Smooth muscle cell (in vitro differentiated cells): Measurements from ENCODE around the gene PRKCE. TPM values are rescaled to one million over a fixed set of nuclear protein-coding genes. Genes with fewer than 3 reads are reported as not detected.

Experiments used
- DNase-seq: peaks from one replicate; lab custom pipeline; 2025; ENCODE audit not compliant: unreplicated experiment; lab: John Stamatoyannopoulos, UW
- H2AFZ ChIP-seq: fragments of 200-600 bp; sonication (generic); 2 replicates; pipeline ENCODE4 v1.6.0; 2016; ENCODE audit warnings: antibody characterized with exemption, low read depth, mild to moderate bottlenecking
- H3F3A ChIP-seq: fragments of 200-600 bp; sonication (generic); 2 replicates; pipeline ENCODE4 v1.6.0; 2017; ENCODE audit warnings: antibody characterized with exemption, low read depth
- H3K27ac ChIP-seq: fragments of 200-600 bp; sonication (generic); 2 replicates; pipeline ENCODE4 v1.5.1; 2016; ENCODE audit warnings: low read depth, mild to moderate bottlenecking
- H3K27me3 ChIP-seq: fragments of 200-600 bp; sonication (generic); 2 replicates; pipeline ENCODE4 v1.6.1; 2016; ENCODE audit warnings: low read depth, mild to moderate bottlenecking
- H3K36me3 ChIP-seq: fragments of 200-600 bp; sonication (generic); 2 replicates; pipeline ENCODE4 v1.5.1; 2016; ENCODE audit warnings: low read depth
- H3K4me1 ChIP-seq: fragments of 200-600 bp; sonication (generic); 2 replicates; pipeline ENCODE4 v1.5.1; 2016; ENCODE audit warnings: low read depth
- H3K4me2 ChIP-seq: fragments of 200-600 bp; sonication (generic); 2 replicates; pipeline ENCODE4 v1.6.0; 2016; ENCODE audit warnings: mild to moderate bottlenecking
- H3K4me3 ChIP-seq: fragments of 200-600 bp; sonication (generic); 2 replicates; pipeline ENCODE4 v1.5.1; 2016; ENCODE audit warnings: mild to moderate bottlenecking
- H3K79me2 ChIP-seq: fragments of 200-600 bp; sonication (generic); 2 replicates; pipeline ENCODE4 v1.6.0; 2016; ENCODE audit warnings: low read depth, mild to moderate bottlenecking
- H3K9ac ChIP-seq: fragments of 200-600 bp; sonication (generic); 2 replicates; pipeline ENCODE4 v1.6.0; 2016; ENCODE audit warnings: low read depth
- H3K9me3 ChIP-seq: fragments of 200-600 bp; sonication (generic); replicated peaks from 2 replicates; pipeline ENCODE4 v1.5.1; 2016; ENCODE audit warnings: low read depth
- H4K20me1 ChIP-seq: fragments of 200-600 bp; sonication (generic); 2 replicates; pipeline ENCODE4 v1.6.0; 2016; ENCODE audit warnings: low read depth
- WGBS: methylation state at CpG from one replicate; pipeline ENCODE4 v1.1.7; 2016; ENCODE audit warnings: low lambda C conversion rate; 5-methylcytosine and 5-hydroxymethylcytosine counted together
- polyA plus RNA-seq: library from polyadenylated mRNA; unstranded; fragments of >200 nt; fragmentation: Nextera tagmentation; extraction: Ambion mirVana; gene quantifications from 2 replicates; pipeline ENCODE4 v1.2.1, GENCODE V29; 2016
- total RNA-seq: library from RNA; depleted of rRNA; stranded (reverse); fragments of >200 nt; gene quantifications from 2 replicates; pipeline ENCODE4 v1.2.3, GENCODE V29; 2014
- TF ChIP-seq, protein P1 (sequence below): fragments of 200-600 bp; sonication (generic); IDR thresholded peaks from 2 replicates; pipeline ENCODE4 v1.5.1; 2017; ENCODE audit warnings: borderline replicate concordance, mild to moderate bottlenecking, antibody characterized with exemption; ENCODE audit not compliant: insufficient read depth, poor library complexity, severe bottlenecking

The PRKCE gene
- total and polyA plus RNA-seq, 2 experiments from 2014 or later: 20.6 to 29.1 TPM

GRCh38 chr2:46045888-46046287 is 394.4 kb downstream of the PRKCE start:
- Histone ChIP-seq H3K4me1 (peaks cover 4% of the 10 kb centered on the region), H3K4me3 (no peak overlapping the region), H3K9ac (no peak overlapping the region), H3K9me3 (no peaks in the 10 kb centered on the region), H3K27me3 (no peaks in the 10 kb centered on the region), H3F3A (no peaks in the 10 kb centered on the region), H3K27ac (no peak overlapping the region), H2AFZ (no peak overlapping the region), H3K36me3 (no peaks in the 10 kb centered on the region), H3K79me2 (no peaks in the 10 kb centered on the region), H4K20me1 (no peaks in the 10 kb centered on the region), H3K4me2 (no peak overlapping the region)
- TF ChIP-seq, protein P1, sequence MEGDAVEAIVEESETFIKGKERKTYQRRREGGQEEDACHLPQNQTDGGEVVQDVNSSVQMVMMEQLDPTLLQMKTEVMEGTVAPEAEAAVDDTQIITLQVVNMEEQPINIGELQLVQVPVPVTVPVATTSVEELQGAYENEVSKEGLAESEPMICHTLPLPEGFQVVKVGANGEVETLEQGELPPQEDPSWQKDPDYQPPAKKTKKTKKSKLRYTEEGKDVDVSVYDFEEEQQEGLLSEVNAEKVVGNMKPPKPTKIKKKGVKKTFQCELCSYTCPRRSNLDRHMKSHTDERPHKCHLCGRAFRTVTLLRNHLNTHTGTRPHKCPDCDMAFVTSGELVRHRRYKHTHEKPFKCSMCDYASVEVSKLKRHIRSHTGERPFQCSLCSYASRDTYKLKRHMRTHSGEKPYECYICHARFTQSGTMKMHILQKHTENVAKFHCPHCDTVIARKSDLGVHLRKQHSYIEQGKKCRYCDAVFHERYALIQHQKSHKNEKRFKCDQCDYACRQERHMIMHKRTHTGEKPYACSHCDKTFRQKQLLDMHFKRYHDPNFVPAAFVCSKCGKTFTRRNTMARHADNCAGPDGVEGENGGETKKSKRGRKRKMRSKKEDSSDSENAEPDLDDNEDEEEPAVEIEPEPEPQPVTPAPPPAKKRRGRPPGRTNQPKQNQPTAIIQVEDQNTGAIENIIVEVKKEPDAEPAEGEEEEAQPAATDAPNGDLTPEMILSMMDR: no peak
- no peak for DNase-seq

- Histone ChIP-seq H4K20me1 (no peaks in the 10 kb centered on the region), H2AFZ (no peak overlapping the region), H3K4me1 (peaks cover 4% of the 10 kb centered on the region), H3F3A (no peaks in the 10 kb centered on the region), H3K4me3 (no peak overlapping the region), H3K79me2 (no peaks in the 10 kb centered on the region), H3K9me3 (peaks cover 2% of the 10 kb centered on the region), H3K27me3 (no peaks in the 10 kb centered on the region), H3K9ac (no peak overlapping the region), H3K27ac (no peak overlapping the region), H3K4me2 (no peak overlapping the region), H3K36me3 (peaks cover 2% of the 10 kb centered on the region)
- WGBS: 79% methylated on average over 5 of the region's 5 CpGs
- no peak for DNase-seq
- TF ChIP-seq, protein P1: no peak
These were observed 395.8 kb downstream of the PRKCE start for GRCh38 chr2:46047290-46047689.

DNA sequence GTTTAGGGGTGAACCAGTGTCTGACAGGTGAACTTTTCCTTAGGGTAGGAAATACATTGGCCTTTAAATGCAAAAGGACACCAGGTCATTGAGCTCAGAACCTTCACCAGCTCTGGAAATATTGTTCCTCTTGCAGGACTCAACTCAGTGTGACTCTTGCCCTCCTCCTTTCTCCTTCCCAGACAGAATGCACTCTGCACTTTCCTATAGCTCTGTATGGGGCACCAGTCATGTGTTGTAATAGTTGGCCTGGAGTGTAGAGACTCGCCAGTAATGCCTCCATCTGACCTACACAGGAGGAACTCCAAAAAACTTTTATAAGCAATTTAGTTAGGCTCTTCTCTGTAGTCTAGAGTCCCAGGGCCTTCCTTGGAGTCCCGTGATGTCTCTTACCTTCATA is 397.2 kb downstream of the PRKCE start:
- WGBS: 96% methylated on average over 2 of the region's 2 CpGs
- no peak for DNase-seq
- peaks cover 4% of the 10 kb centered on the region for H3K4me1 ChIP-seq
- no peak overlapping the region for H3K4me2 ChIP-seq
- H3K27me3 ChIP-seq: no peaks in the 10 kb centered on the region
- TF ChIP-seq, protein P1: no peak
- peaks cover 4% of the 10 kb centered on the region for H3K9me3 ChIP-seq
- no peak overlapping the region for H3K9ac ChIP-seq
- H3K36me3 ChIP-seq: peaks cover 6% of the 10 kb centered on the region
- no peak overlapping the region for H3K27ac ChIP-seq
- H4K20me1 ChIP-seq: no peaks in the 10 kb centered on the region
- no peak overlapping the region for H3K4me3 ChIP-seq
- H3K79me2 ChIP-seq: no peaks in the 10 kb centered on the region
- H3F3A ChIP-seq: no peaks in the 10 kb centered on the region
- no peak overlapping the region for H2AFZ ChIP-seq

- no peaks in the 10 kb centered on the region for H3F3A ChIP-seq
- H4K20me1 ChIP-seq: no peaks in the 10 kb centered on the region
- no peaks in the 10 kb centered on the region for H3K27me3 ChIP-seq
- H3K9me3 ChIP-seq: peaks cover 4% of the 10 kb centered on the region
- H3K79me2 ChIP-seq: no peaks in the 10 kb centered on the region
- no peak for DNase-seq
- no peak overlapping the region for H3K4me2 ChIP-seq
- no peak overlapping the region for H3K9ac ChIP-seq
- H3K4me3 ChIP-seq: no peak overlapping the region
- WGBS: 91% methylated on average over 8 of the region's 8 CpGs
- no peak overlapping the region for H2AFZ ChIP-seq
- peaks cover 4% of the 10 kb centered on the region for H3K4me1 ChIP-seq
- H3K27ac ChIP-seq: no peak overlapping the region
- TF ChIP-seq, protein P1: no peak
- peaks cover 6% of the 10 kb centered on the region for H3K36me3 ChIP-seq
These were observed 398.6 kb downstream of the PRKCE start for GRCh38 chr2:46050027-46050426.
